IMR-90 (cell line): Measurements from ENCODE around the gene ANK3. TPM values are rescaled to one million over a fixed set of nuclear protein-coding genes. Genes with fewer than 3 reads are reported as not detected.
A peak's percentile ranks its signal among the peaks of the same experiment; 100 is the strongest.

ENCODE experiments used
- ATAC-seq: fragments of 200-7000 bp; cut with Tn5 transposase; 2 replicates; pipeline ENCODE4 v1.9.1; 2020; ENCODE audit warnings: low read depth, mild to moderate bottlenecking, moderate library complexity
- BruUV-seq: library from RNA; stranded (reverse); fragments of 400-500 nt; replicated peaks from 2 replicates; lab custom pipeline; 2021; lab: Mats Ljungman, UMichigan
- CTCF ChIA-PET: fragments of 300-600 bp; formaldehyde crosslinking; extraction: SDS; loops from one replicate; lab custom pipeline; 2021; ENCODE audit warnings: antibody characterized with exemption; lab: Yijun Ruan, JAX
- POLR2A ChIA-PET: fragments of 300-600 bp; sonication (Branson Sonifier 250); formaldehyde crosslinking; loops from one replicate; lab custom pipeline; 2022; ENCODE audit warnings: antibody characterized with exemption; ENCODE audit not compliant: unreplicated experiment; lab: Charles Lee
- DNase-seq: peaks from one replicate; pipeline ENCODE4 v3.0.0; 2013
- H2AFZ ChIP-seq: replicated peaks from 2 replicates; pipeline ENCODE3; 2013; ENCODE audit warnings: low read length, mild to moderate bottlenecking; ENCODE audit not compliant: poor library complexity
- H2AK5ac ChIP-seq: 2 replicates; pipeline ENCODE4 v1.6.1; 2013; ENCODE audit warnings: low read depth, low read length, inconsistent platforms
- H2AK9ac ChIP-seq: replicated peaks from 2 replicates; pipeline ENCODE3; 2013; ENCODE audit warnings: mild to moderate bottlenecking, low read depth, low read length, moderate library complexity; ENCODE audit not compliant: poor library complexity
- H2BK120ac ChIP-seq: 2 replicates; pipeline ENCODE4 v1.6.1; 2013; ENCODE audit warnings: low read depth, low read length, inconsistent platforms
- H2BK15ac ChIP-seq: 3 replicates; pipeline ENCODE4 v1.6.1; 2013; ENCODE audit warnings: low read depth, low read length, inconsistent platforms
- H2BK20ac ChIP-seq: 2 replicates; pipeline ENCODE4 v1.6.1; 2013; ENCODE audit warnings: low read depth, mild to moderate bottlenecking, inconsistent platforms, low read length, moderate library complexity
- H2BK5ac ChIP-seq: 2 replicates; pipeline ENCODE4 v1.6.1; 2013; ENCODE audit warnings: mild to moderate bottlenecking, low read depth, low read length, inconsistent platforms; ENCODE audit not compliant: poor library complexity, severe bottlenecking
- H3K14ac ChIP-seq: replicated peaks from 2 replicates; pipeline ENCODE4 v1.6.1; 2013; ENCODE audit warnings: low read depth, low read length, inconsistent platforms
- H3K18ac ChIP-seq: 2 replicates; pipeline ENCODE4 v1.6.1; 2013; ENCODE audit warnings: low read depth, low read length, control low read depth
- H3K23ac ChIP-seq: 2 replicates; pipeline ENCODE4 v1.6.1; 2013; ENCODE audit warnings: low read depth, low read length, inconsistent platforms
- H3K27ac ChIP-seq: 2 replicates; pipeline ENCODE4 v1.5.1; 2013; ENCODE audit warnings: mild to moderate bottlenecking, control low read depth, low read length; ENCODE audit not compliant: insufficient read depth
- H3K27me3 ChIP-seq: 2 replicates; pipeline ENCODE4 v1.6.1; 2013; ENCODE audit warnings: low read length; ENCODE audit not compliant: control insufficient read depth, insufficient read depth
- H3K36me3 ChIP-seq: 2 replicates; pipeline ENCODE4 v1.6.1; 2013; ENCODE audit warnings: low read length, mixed read lengths; ENCODE audit not compliant: control insufficient read depth, insufficient read depth
- H3K4ac ChIP-seq: 2 replicates; pipeline ENCODE4 v1.6.1; 2013; ENCODE audit warnings: low read depth, low read length, inconsistent platforms
- H3K4me1 ChIP-seq: 2 replicates; pipeline ENCODE4 v1.6.1; 2013; ENCODE audit warnings: low read length, mixed read lengths; ENCODE audit not compliant: control insufficient read depth, insufficient read depth
- H3K4me2 ChIP-seq: 2 replicates; pipeline ENCODE4 v1.6.1; 2013; ENCODE audit warnings: low read depth, mild to moderate bottlenecking, control low read depth, low read length, moderate library complexity
- H3K4me3 ChIP-seq: 2 replicates; pipeline ENCODE4 v1.5.1; 2013; ENCODE audit warnings: low read depth, mild to moderate bottlenecking, control low read depth, low read length, moderate library complexity; ENCODE audit not compliant: insufficient read depth
- H3K56ac ChIP-seq: 2 replicates; pipeline ENCODE4 v1.6.1; 2013; ENCODE audit warnings: low read length, inconsistent platforms; ENCODE audit not compliant: insufficient read depth; ENCODE audit errors: extremely low read depth
- H3K79me1 ChIP-seq, 2 experiments: 2 replicates each; pipeline ENCODE4 v1.6.1; 2013; ENCODE audit warnings: low read length in 2 of 2, inconsistent platforms in 1 of 2, low read depth in 1 of 2
- H3K9ac ChIP-seq: 2 replicates; pipeline ENCODE4 v1.6.1; 2013; ENCODE audit warnings: low read depth, low read length, control low read depth
- H3K9me1 ChIP-seq: 2 replicates; pipeline ENCODE4 v1.6.1; 2013; ENCODE audit warnings: low read length, inconsistent platforms; ENCODE audit not compliant: insufficient read depth
- H3K9me3 ChIP-seq: 2 replicates; pipeline ENCODE4 v1.6.1; 2013; ENCODE audit warnings: low read length; ENCODE audit not compliant: control insufficient read depth, insufficient read depth
- H4K20me1 ChIP-seq: 2 replicates; pipeline ENCODE4 v1.6.1; 2013; ENCODE audit warnings: low read length, inconsistent platforms; ENCODE audit not compliant: insufficient read depth
- H4K5ac ChIP-seq: 2 replicates; pipeline ENCODE4 v1.6.1; 2013; ENCODE audit warnings: mild to moderate bottlenecking, low read depth, low read length, control low read depth
- H4K8ac ChIP-seq, 2 experiments: 2 replicates each; pipeline ENCODE4 v1.6.1; 2013; ENCODE audit warnings: low read depth in 2 of 2, low read length in 2 of 2, control low read depth in 1 of 2, inconsistent platforms in 1 of 2
- H4K91ac ChIP-seq: 2 replicates; pipeline ENCODE4 v1.6.1; 2013; ENCODE audit warnings: low read depth, low read length, inconsistent platforms; ENCODE audit not compliant: insufficient read depth
- CEBPB ChIP-seq: IDR thresholded peaks from 2 replicates; pipeline ENCODE4 v1.6.1; 2012; ENCODE audit warnings: low read depth, low read length, improper control_type of control experiment
- FOS ChIP-seq: fragments of 150-350 bp; IDR thresholded peaks from 2 replicates; pipeline ENCODE4 v1.6.1; 2016; ENCODE audit warnings: low read depth, low read length
- WGBS, 2 experiments: methylation state at CpG; one replicate each; pipeline versions ENCODE4 v1.1.5 to v1.1.7; 2013; ENCODE audit warnings: missing lambda C conversion rate in 2 of 2; ENCODE audit not compliant: insufficient read length in 1 of 2; ENCODE audit errors: extremely low coverage in 2 of 2; 5-methylcytosine and 5-hydroxymethylcytosine counted together
- dilution Hi-C: fragments of 300-500 bp; cut with HindIII; formaldehyde crosslinking; loops from one replicate; pipeline ENCODE4 v1.14.3; 2018; ENCODE audit warnings: low sequenced_read_pairs; ENCODE audit not compliant: unreplicated experiment
- in situ Hi-C: fragments of 300-500 bp; cut with MboI; formaldehyde crosslinking; loops from 3 replicates; pipeline ENCODE4 v1.14.3; 2019; ENCODE audit warnings: low sequenced_read_pairs, inconsistent platforms, mixed read lengths
- intact Hi-C: fragments of 100-400 bp; cut with micrococcal nuclease; formaldehyde crosslinking; loops from 2 replicates; pipeline ENCODE4 v1.10.0; 2022
- polyA plus RNA-seq, 3 experiments: library from polyadenylated mRNA; depleted of rRNA; stranded (reverse); fragments of >200 nt; gene quantifications; 2 replicates each; pipeline ENCODE4 v1.2.3, GENCODE V29; 2012; ENCODE audit warnings: low replicate concordance in 1 of 3
- total RNA-seq: library from RNA; depleted of rRNA; stranded (reverse); fragments of >200 nt; gene quantifications from 2 replicates; pipeline ENCODE4 v1.2.3, GENCODE V29; 2012

Gene ANK3
- total and polyA plus RNA-seq, 2 of the 4 experiments (the other 2 are of a cell fraction) = 0.63 to 1.8 TPM

DNA sequence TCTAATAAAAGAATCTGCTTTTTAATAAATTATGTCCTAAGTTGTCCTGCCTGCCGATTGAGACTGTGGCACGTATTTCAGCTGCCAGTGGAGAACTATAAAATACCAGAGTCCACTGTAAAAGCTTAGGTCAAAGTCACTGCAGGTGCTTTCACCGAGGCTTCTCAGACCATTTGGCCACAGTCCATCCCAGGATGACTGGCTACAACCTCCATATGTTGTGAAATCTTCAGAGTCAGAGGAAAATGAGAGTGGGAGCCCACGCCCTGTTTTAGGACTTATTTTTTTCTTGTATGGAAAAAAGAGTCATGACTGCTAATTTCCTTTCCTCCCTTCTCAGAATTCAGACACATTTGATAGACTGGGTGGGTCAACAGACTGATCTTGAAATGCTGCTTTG, 182.9 kb downstream of the ANK3 start:
- Histone ChIP-seq H3K4ac (no peak overlapping the region), H2AK9ac (no peak overlapping the region), H2BK120ac (no peak overlapping the region), H2BK20ac (no peak overlapping the region), H3K79me1 (no peaks in the 10 kb centered on the region), H2BK5ac (no peak overlapping the region), H4K8ac (no peak overlapping the region), H3K36me3 (no peaks in the 10 kb centered on the region), H3K9ac (no peak overlapping the region), H4K91ac (no peak overlapping the region), H3K9me1 (no peaks in the 10 kb centered on the region), H2BK15ac (no peak overlapping the region), H3K18ac (no peak overlapping the region), H2AK5ac (no peak overlapping the region), H3K4me2 (no peak overlapping the region), H3K14ac (no peak overlapping the region), H4K5ac (no peak overlapping the region), H3K4me3 (no peak overlapping the region), H3K9me3 (no peaks in the 10 kb centered on the region), H3K4me1 (no peaks in the 10 kb centered on the region), H3K27me3 (peaks cover 12% of the 10 kb centered on the region), H3K56ac (no peak overlapping the region), H2AFZ (no peak overlapping the region), H3K23ac (no peak overlapping the region), H4K20me1 (no peaks in the 10 kb centered on the region), H3K27ac (no peak overlapping the region)
- ATAC-seq (no peak), DNase-seq (peak; percentile 6)
- intact Hi-C loops = loop anchor here (5.0 to 10.0 kb wide), 3 partner anchors 299 to 972 kb away; partner anchors contain the start of gene CCDC6
- in situ Hi-C loops = loop anchor here (5.0 to 25.0 kb wide), 2 partner anchors 109 to 569 kb away; no protein-coding TSS in a partner anchor
- POLR2A ChIA-PET = no interaction called here
- dilution Hi-C loops = no loop called here
- CTCF ChIA-PET = no interaction called here
- TF ChIP-seq CEBPB = peak; percentile 49
- no peak for TF ChIP-seq FOS
- 80% methylated on average over 1 of the region's 4 CpGs; no CpG with 5 or more reads in 1 of the 2 experiments for WGBS, 2 experiments
- BruUV-seq = no TSS peak
